Loucy (cell line): ENCODE data around the gene HENMT1.
"Not testable (repeated sequence)": the region's sequence is repeated elsewhere in the genome, so short reads cannot be mapped to it uniquely, and the experiment has no call there.

Experiments used
- H2AFZ ChIP-seq: fragments of 200-600 bp; sonication (generic); 2 replicates; pipeline ENCODE4 v1.6.0; 2016; ENCODE audit warnings: antibody characterized with exemption, mild to moderate bottlenecking, low read length, moderate library complexity
- H3F3A ChIP-seq: fragments of 200-600 bp; 2 replicates; pipeline ENCODE4 v1.6.0; 2016; ENCODE audit warnings: antibody characterized with exemption, low read depth, mild to moderate bottlenecking
- H3K27me3 ChIP-seq: fragments of 200-600 bp; sonication (generic); 2 replicates; pipeline ENCODE4 v1.6.1; 2014; ENCODE audit warnings: low read length, mild to moderate bottlenecking; ENCODE audit not compliant: insufficient read depth, poor library complexity, severe bottlenecking
- H3K36me3 ChIP-seq: fragments of 200-600 bp; sonication (generic); 2 replicates; pipeline ENCODE4 v1.6.1; 2016; ENCODE audit warnings: low read length; ENCODE audit not compliant: insufficient read depth
- H3K4me1 ChIP-seq: fragments of 200-600 bp; sonication (generic); 2 replicates; pipeline ENCODE4 v1.5.1; 2014; ENCODE audit warnings: low read length, mild to moderate bottlenecking; ENCODE audit not compliant: insufficient read depth, poor library complexity, severe bottlenecking
- H3K4me2 ChIP-seq: fragments of 200-600 bp; sonication (generic); 2 replicates; pipeline ENCODE4 v1.6.0; 2014; ENCODE audit warnings: antibody characterized with exemption, low read length, low read depth, mild to moderate bottlenecking; ENCODE audit not compliant: poor library complexity, severe bottlenecking
- H3K4me3 ChIP-seq: fragments of 200-600 bp; sonication (generic); 2 replicates; pipeline ENCODE4 v1.5.1; 2014; ENCODE audit warnings: low read length, mild to moderate bottlenecking, mixed read lengths; ENCODE audit not compliant: poor library complexity, severe bottlenecking
- H3K79me2 ChIP-seq: fragments of 200-600 bp; sonication (generic); 2 replicates; pipeline ENCODE4 v1.6.1; 2014; ENCODE audit warnings: low read length; ENCODE audit not compliant: insufficient read depth
- H3K9ac ChIP-seq: fragments of 200-600 bp; sonication (generic); 2 replicates; pipeline ENCODE4 v1.6.0; 2014; ENCODE audit warnings: mild to moderate bottlenecking, low read depth, low read length, moderate library complexity; ENCODE audit not compliant: poor library complexity, severe bottlenecking
- H3K9me2 ChIP-seq: fragments of 200-600 bp; sonication (generic); replicated peaks from 2 replicates; pipeline ENCODE4 v1.6.1; 2016; ENCODE audit warnings: low read depth, low read length, mixed read lengths
- H3K9me3 ChIP-seq: fragments of 200-600 bp; sonication (generic); 2 replicates; pipeline ENCODE4 v1.6.1; 2014; ENCODE audit warnings: mild to moderate bottlenecking, antibody characterized with exemption, low read length, low read depth; ENCODE audit not compliant: insufficient read depth
- H4K20me1 ChIP-seq: fragments of 200-600 bp; sonication (generic); 2 replicates; pipeline ENCODE4 v1.6.0; 2014; ENCODE audit warnings: antibody characterized with exemption, low read length, mild to moderate bottlenecking; ENCODE audit not compliant: insufficient read depth, poor library complexity, severe bottlenecking
- CTCF ChIP-seq: fragments of 200-600 bp; sonication (generic); conservative IDR thresholded peaks from 2 replicates; pipeline ENCODE4 v1.5.1; 2014; ENCODE audit warnings: mild to moderate bottlenecking, antibody characterized with exemption, low read length
- EZH2phosphoT487 ChIP-seq: fragments of 200-600 bp; IDR thresholded peaks from 2 replicates; pipeline ENCODE4 v1.6.1; 2018; ENCODE audit warnings: antibody characterized with exemption, mild to moderate bottlenecking, moderate library complexity, borderline replicate concordance

Gene HENMT1

GRCh38 chr1:108685529-108685928 is 24.6 kb upstream of the HENMT1 start:
- Histone ChIP-seq H3K27me3 (no peaks in the 10 kb centered on the region), H3K36me3 (no peaks in the 10 kb centered on the region), H3K9ac (no peak overlapping the region), H3K4me1 (peaks cover 16% of the 10 kb centered on the region), H3K9me2 (no peaks in the 10 kb centered on the region), H3K4me2 (no peak overlapping the region), H3F3A (no peaks in the 10 kb centered on the region), H2AFZ (no peak overlapping the region), H3K9me3 (no peaks in the 10 kb centered on the region), H4K20me1 (no peaks in the 10 kb centered on the region), H3K79me2 (peaks cover 5% of the 10 kb centered on the region; the same call in 1 of the 2 replicates), H3K4me3 (no peak overlapping the region)
- TF ChIP-seq EZH2phosphoT487 (no peak), CTCF (no peak)

GRCh38 chr1:108681701-108682100 is 20.8 kb upstream of the HENMT1 start:
- H3K36me3 ChIP-seq, H3K27me3 ChIP-seq, H3K4me3 ChIP-seq, H3K9me3 ChIP-seq, H3K9me2 ChIP-seq, H3F3A ChIP-seq, H3K79me2 ChIP-seq, H4K20me1 ChIP-seq: not testable (repeated sequence)
- peaks cover 16% of the 10 kb centered on the region for H3K4me1 ChIP-seq
- H3K9ac ChIP-seq, result peak overlapping the region; percentile 14
- H3K4me2 ChIP-seq, result peak overlapping the region; percentile 38
- peak overlapping the region; percentile 4; the same call in 1 of the 2 replicates for H2AFZ ChIP-seq

- H3K4me2 ChIP-seq, result no peak overlapping the region
- H3K79me2 ChIP-seq, result no peaks in the 10 kb centered on the region
- TF ChIP-seq EZH2phosphoT487 (no peak), CTCF (no peak)
- no peaks in the 10 kb centered on the region for H3K36me3 ChIP-seq
- 0 out of 2 replicates have a peak, but pooled peaks cover 4% of the 10 kb centered on the region for H3K9me2 ChIP-seq
- no peak overlapping the region for H3K9ac ChIP-seq
- no peaks in the 10 kb centered on the region for H3F3A ChIP-seq
- H3K9me3 ChIP-seq, result no peaks in the 10 kb centered on the region
- no peaks in the 10 kb centered on the region for H3K27me3 ChIP-seq
- no peak overlapping the region for H3K4me3 ChIP-seq
- no peaks in the 10 kb centered on the region for H4K20me1 ChIP-seq
- peak overlapping the region; percentile 66; the same call in 1 of the 2 replicates for H2AFZ ChIP-seq
- peaks cover 16% of the 10 kb centered on the region for H3K4me1 ChIP-seq
These were observed 18.8 kb upstream of the HENMT1 start for GRCh38 chr1:108679586-108680213.

GRCh38 chr1:108678706-108679105 is 17.8 kb upstream of the HENMT1 start:
- TF ChIP-seq EZH2phosphoT487, result no peak
- TF ChIP-seq CTCF, result no peak
- Histone ChIP-seq H3K4me1 (peaks cover 16% of the 10 kb centered on the region), H3K4me3 (no peak overlapping the region), H3K9ac (no peak overlapping the region), H3K9me2 (0 out of 2 replicates have a peak, but pooled peaks cover 4% of the 10 kb centered on the region), H3F3A (no peaks in the 10 kb centered on the region), H2AFZ (no peak overlapping the region), H4K20me1 (no peaks in the 10 kb centered on the region), H3K27me3 (no peaks in the 10 kb centered on the region), H3K79me2 (no peaks in the 10 kb centered on the region), H3K4me2 (no peak overlapping the region), H3K36me3 (no peaks in the 10 kb centered on the region), H3K9me3 (no peaks in the 10 kb centered on the region)
